ENCODE results near the gene SEMA4G. TPM values are rescaled to one million over a fixed set of nuclear protein-coding genes. Genes with fewer than 3 reads are reported as not detected.

The SEMA4G gene
- total RNA-seq, 1 donor from 2014 or later, result 7.9 TPM

DNA sequence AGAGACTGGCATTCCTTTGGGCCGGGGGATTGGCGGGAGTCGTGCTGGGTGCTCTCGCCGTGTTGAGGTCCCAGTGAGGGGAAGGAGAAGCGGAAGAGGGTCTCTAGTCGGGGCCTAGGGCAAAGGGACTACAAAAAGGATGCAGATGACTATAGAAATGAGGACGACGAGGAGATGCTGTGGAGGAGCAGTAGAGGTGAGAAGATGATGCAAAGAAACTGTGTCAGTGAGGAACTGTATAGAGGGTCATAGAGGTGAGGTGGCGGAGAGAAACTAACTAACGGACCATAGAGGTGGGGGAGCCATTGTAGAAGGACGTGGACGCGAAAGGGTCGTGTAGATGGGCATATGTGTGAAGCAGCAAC lies 18.4 kb downstream of the SEMA4G start:
- TF ChIP-seq, protein P1, sequence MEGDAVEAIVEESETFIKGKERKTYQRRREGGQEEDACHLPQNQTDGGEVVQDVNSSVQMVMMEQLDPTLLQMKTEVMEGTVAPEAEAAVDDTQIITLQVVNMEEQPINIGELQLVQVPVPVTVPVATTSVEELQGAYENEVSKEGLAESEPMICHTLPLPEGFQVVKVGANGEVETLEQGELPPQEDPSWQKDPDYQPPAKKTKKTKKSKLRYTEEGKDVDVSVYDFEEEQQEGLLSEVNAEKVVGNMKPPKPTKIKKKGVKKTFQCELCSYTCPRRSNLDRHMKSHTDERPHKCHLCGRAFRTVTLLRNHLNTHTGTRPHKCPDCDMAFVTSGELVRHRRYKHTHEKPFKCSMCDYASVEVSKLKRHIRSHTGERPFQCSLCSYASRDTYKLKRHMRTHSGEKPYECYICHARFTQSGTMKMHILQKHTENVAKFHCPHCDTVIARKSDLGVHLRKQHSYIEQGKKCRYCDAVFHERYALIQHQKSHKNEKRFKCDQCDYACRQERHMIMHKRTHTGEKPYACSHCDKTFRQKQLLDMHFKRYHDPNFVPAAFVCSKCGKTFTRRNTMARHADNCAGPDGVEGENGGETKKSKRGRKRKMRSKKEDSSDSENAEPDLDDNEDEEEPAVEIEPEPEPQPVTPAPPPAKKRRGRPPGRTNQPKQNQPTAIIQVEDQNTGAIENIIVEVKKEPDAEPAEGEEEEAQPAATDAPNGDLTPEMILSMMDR (conservative IDR thresholded peaks at IDR 0.05; ENCODE audit: low read depth, low read length), result no peak
- H3K4me3 ChIP-seq (ENCODE audit: low read depth, low read length), result peak overlapping the region; percentile 99
- no peak for DNase-seq (ENCODE audit: low read depth)

DNA sequence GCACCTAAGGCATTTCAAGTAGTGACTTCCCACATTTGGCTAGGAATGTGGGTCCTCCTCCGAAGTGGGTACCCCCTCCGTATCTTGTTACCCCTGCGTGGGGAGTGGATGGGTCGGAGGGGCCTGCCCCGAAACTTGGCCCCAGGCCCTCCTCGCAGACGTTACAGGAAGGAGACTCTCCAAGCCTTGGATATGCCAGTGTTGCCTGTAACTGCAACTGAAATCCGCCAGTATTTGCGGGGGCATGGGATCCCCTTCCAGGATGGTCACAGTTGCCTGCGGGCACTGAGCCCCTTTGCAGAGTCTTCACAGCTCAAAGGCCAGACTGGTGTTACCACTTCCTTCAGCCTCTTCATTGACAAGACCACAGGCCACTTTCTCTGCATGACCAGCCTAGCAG lies 18.9 kb downstream of the SEMA4G start:
- no peak for DNase-seq (ENCODE audit: low read depth)
- H3K4me3 ChIP-seq (ENCODE audit: low read depth, low read length), result peak overlapping the region; percentile 99
- TF ChIP-seq, protein P1 (conservative IDR thresholded peaks at IDR 0.05; ENCODE audit: low read depth, low read length), result no peak

DNA sequence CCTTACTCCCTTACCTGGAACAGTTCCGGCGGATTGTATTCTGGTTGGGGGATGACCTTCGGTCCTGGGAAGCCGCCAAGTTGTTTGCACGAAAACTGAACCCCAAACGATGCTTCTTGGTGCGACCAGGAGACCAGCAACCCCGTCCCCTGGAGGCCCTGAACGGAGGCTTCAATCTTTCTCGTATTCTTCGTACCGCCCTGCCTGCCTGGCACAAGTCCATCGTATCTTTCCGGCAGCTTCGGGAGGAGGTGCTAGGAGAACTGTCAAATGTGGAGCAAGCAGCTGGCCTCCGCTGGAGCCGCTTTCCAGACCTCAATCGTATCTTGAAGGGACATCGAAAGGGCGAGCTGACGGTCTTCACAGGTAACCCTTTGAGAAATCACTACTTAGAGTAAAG lies 19.8 kb downstream of the SEMA4G start:
- no peak for DNase-seq (ENCODE audit: low read depth)
- no peak overlapping the region for H3K4me3 ChIP-seq (ENCODE audit: low read depth, low read length)
- TF ChIP-seq, protein P1 (conservative IDR thresholded peaks at IDR 0.05; ENCODE audit: low read depth, low read length), result no peak

DNA sequence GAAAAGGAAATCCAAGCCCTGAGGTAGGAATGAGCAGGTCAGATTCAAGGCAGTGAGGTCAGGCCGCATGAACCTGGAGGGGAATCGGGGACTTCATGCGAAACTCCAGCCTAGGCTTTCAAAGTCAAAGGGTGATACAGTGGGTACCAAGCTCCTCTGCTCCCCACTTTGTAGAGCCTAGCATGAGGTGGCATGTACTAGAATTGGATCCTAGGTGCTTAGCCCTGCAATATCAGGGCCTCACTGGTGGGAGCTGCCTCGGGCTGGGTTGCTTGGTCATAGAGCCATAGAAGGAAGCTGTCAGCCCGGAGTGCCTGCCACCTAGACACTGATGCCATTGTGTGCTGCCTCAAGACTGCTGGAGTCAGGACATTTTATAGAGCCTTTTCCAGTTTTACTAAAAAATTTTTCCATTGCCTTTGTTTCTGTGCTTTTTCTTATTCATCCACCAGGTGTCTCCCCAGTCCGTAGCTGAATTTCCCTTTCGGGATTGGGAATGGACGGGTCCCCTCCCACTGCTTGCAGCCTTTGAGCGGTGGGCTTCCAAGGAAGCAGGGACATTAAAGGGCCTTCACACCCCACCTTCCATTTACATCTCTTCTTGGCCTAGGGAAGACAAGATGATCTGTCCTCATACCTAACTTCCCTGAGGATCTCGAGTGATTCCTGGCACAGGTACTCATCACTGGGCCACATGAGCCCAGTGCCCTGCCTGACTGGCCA lies 24.8 kb downstream of the SEMA4G start:
- TF ChIP-seq, protein P1 (conservative IDR thresholded peaks at IDR 0.05; ENCODE audit: low read depth, low read length), result peak; percentile 84
- no peak for DNase-seq (ENCODE audit: low read depth)
- no peak overlapping the region for H3K4me3 ChIP-seq (ENCODE audit: low read depth, low read length)

DNA sequence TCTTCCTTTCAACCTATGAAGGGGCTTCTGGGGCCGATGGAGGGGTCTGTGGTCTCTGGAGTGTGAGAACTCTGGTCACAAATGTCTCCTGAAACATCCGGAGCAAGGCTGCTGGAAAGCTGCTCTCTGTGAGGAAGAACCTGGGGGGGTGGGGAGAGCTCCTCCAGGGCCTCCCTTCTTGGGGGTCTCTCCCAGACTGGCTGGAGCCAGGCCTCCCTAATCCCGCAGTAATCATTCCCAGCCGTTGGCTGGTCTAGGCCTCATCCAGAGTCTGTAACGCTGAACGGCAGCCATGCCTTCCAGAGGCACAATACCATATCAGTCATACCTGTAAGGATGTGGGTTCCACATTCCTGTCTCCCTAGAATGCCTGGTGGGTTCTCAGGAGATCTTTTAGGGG lies 25.9 kb downstream of the SEMA4G start:
- TF ChIP-seq, protein P1 (conservative IDR thresholded peaks at IDR 0.05; ENCODE audit: low read depth, low read length), result no peak
- H3K4me3 ChIP-seq (ENCODE audit: low read depth, low read length), result no peak overlapping the region
- no peak for DNase-seq (ENCODE audit: low read depth)

DNA sequence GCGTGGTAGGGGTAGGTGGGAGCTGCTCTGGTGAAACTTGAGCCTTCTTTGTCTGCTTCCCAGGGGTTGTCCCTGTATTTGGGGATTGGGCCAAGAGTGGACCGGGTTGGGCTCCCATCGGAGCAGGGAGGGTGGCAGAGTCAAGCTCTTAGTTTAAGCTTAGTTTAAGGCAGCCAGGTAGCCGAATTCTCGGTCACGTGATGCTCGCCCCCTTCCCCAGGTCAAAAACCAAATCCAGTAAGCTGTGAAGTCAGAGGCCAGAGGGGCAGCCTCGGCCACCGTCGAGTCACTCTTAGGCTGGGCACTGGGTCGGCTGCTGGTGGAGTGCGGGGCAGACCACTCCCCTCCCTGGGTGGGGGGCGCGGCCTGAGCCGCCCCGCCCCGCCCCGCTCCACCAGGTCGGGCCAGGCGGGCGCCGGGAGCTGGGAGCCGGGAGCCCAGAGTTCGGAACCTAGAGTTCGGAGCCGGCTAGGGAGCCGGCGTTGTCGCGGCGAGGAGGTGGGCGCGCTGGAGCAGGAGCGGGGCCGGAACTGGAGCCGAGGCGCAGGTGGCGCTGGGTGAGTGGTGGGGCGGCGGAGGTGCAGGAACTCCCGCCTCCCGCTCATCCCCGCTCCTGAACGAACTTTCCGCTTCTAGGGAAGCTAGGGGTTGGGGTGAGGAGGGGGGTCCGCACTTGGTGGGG lies 27.5 kb downstream of the SEMA4G start:
- TF ChIP-seq, protein P1 (conservative IDR thresholded peaks at IDR 0.05; ENCODE audit: low read depth, low read length), result no peak
- H3K4me3 ChIP-seq (ENCODE audit: low read depth, low read length), result peak overlapping the region; percentile 93
- DNase-seq (ENCODE audit: low read depth), result no peak
